Activated CD4-positive, alpha-beta T cell treated with anti-CD3 and anti-CD28 coated beads for 24 hours (primary cell): Measurements from ENCODE around the gene CACNA1G.

Experiments used
- DNase-seq, 2 donors: peaks; one replicate each; pipeline ENCODE4 v3.0.0-alpha.2; 2020; ENCODE audit warnings: low read depth in 2 of 2

Gene CACNA1G

DNA sequence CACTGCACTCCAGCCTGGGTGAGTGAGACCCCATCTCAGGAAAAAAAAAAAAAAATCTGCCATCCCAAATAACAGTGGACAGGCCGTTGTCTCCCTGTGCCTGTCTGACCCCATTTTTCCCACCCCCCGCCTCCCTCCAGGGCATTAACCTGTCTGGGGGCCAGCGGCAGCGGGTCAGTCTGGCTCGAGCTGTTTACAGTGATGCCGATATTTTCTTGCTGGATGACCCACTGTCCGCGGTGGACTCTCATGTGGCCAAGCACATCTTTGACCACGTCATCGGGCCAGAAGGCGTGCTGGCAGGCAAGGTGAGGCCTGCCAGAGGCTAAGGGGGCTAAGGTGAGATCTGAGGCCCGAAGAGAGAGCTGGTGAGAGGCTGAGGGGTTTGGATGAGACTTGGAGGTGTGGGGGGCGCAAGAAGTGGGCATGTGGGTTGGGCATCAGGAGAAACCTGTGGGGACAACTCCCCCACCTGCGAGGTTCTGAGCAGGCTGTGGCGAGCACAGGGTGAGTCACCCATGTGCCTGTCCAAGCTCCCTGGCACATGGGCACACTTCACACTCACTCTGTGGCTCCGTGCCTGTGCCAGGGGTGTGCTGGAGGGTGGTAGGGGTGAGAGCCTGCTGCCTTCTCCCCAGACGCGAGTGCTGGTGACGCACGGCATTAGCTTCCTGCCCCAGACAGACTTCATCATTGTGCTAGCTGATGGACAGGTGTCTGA, 112.5 kb downstream of the CACNA1G start:
- no peak for DNase-seq

DNA sequence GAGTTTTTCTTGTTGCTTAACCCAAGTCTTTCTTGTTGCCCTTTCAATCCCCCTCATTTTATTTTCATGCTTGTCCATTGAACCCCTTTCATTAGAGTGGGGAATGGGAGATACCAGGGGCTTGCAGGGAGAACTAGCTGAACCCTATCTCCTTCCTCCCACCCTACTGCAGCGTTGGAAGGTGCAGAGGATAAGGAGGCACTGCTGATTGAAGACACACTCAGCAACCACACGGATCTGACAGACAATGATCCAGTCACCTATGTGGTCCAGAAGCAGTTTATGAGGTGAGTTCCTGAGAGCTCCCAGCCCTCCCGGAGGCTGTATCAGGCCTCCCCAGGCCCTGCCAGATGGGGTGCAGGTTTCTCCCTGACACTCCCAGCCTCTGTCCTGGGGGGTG, 114.7 kb downstream of the CACNA1G start:
- DNase-seq: no peak

DNA sequence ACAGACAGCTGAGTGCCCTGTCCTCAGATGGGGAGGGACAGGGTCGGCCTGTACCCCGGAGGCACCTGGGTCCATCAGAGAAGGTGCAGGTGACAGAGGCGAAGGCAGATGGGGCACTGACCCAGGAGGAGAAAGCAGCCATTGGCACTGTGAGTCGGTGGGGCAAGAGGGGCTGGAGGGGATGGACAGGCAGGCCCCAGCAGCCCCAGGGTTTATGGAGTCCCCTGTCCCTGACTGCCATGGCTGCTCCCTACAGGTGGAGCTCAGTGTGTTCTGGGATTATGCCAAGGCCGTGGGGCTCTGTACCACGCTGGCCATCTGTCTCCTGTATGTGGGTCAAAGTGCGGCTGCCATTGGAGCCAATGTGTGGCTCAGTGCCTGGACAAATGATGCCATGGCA, 115.1 kb downstream of the CACNA1G start:
- no peak for DNase-seq

DNA sequence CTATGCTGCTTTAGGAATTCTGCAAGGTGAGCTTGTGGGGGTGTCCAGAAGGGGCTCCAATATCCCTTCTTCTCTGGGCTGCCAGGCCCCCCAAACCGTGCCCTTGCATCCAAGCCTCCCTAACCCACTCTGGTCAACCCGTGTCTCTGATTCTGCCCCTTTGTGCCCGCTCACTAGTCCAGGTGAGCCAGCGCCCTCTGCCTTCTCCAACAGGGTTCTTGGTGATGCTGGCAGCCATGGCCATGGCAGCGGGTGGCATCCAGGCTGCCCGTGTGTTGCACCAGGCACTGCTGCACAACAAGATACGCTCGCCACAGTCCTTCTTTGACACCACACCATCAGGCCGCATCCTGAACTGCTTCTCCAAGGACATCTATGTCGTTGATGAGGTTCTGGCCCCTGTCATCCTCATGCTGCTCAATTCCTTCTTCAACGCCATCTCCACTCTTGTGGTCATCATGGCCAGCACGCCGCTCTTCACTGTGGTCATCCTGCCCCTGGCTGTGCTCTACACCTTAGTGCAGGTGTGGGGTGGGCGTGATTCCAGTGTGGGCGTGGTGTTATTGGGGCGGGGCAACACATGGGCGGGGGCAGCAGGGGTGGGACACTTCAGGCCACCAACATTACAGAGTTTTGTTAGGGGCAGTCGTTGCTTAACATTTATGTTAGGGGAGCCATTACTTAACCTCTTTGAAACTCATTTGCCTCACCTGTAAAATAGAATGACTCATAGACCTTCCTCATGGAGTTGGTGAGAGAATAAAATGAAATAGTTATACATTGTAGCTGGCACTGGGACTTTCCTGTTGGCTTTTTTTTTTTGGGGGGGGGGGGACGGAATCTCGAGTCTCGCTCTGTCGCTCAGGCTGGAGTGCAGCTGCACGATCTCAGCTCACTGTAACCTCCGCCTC, 115.8 kb downstream of the CACNA1G start:
- DNase-seq: no peak
